T-helper 1 cell treated with Interleukin-12 subunit alpha and Interleukin-12 subunit beta and Interleukin-4 antibody, amounts not matched to agents 30 ng/mL and 1 ng/mL, for 36 hours (primary cell): ENCODE measurements around the gene GOLGA8S. TPM values are rescaled to one million over a fixed set of nuclear protein-coding genes. Genes with fewer than 3 reads are reported as not detected.
"Not testable (repeated sequence)": the region's sequence is repeated elsewhere in the genome, so short reads cannot be mapped to it uniquely, and the experiment has no call there.

Source experiments
- intact Hi-C: fragments of 100-400 bp; cut with micrococcal nuclease; formaldehyde crosslinking; loops from one replicate; pipeline ENCODE4 v1.15.1; 2024
- total RNA-seq: library from RNA; stranded (reverse); gene quantifications from 2 replicates; pipeline ENCODE4 v1.2.3, GENCODE V29; 2022

GOLGA8S gene
- total RNA-seq = 0.61 and 0.71 TPM in 2 replicates

GRCh38 chr15:23354448-23354847 lies at the start of gene GOLGA8S:
Gene GOLGA8S, plus strand, starts transcription at chr15:23354748. Its CDS starts 62 bp downstream, at chr15:23354810.
- intact Hi-C loops = not testable (repeated sequence)

- intact Hi-C loops = not testable (repeated sequence)
Measured at GRCh38 chr15:23304805-23305204, 49.7 kb upstream of the GOLGA8S start.

- intact Hi-C loops = not testable (repeated sequence)
Measured at GRCh38 chr15:23305921-23306320, 48.6 kb upstream of the GOLGA8S start.

GRCh38 chr15:23311233-23311632 lies 43.3 kb upstream of the GOLGA8S start:
- intact Hi-C loops = not testable (repeated sequence)

GRCh38 chr15:23334096-23334495 lies 20.5 kb upstream of the GOLGA8S start, which contains the start of gene GOLGA6L26:
Gene GOLGA6L26, minus strand, starts transcription at chr15:23334196. Its CDS starts 61 bp downstream, at chr15:23334135.
- intact Hi-C loops = not testable (repeated sequence)

GRCh38 chr15:23362622-23363021 lies 8.1 kb downstream of the GOLGA8S start:
- intact Hi-C loops = not testable (repeated sequence)

- intact Hi-C loops = not testable (repeated sequence)
Measured at GRCh38 chr15:23364261-23364660, 9.7 kb downstream of the GOLGA8S start.

GRCh38 chr15:23370578-23370977 lies 16.0 kb downstream of the GOLGA8S start:
- intact Hi-C loops = no loop called here

- intact Hi-C loops = not testable (repeated sequence)
Measured at GRCh38 chr15:23371134-23371533, 16.6 kb downstream of the GOLGA8S start.

GRCh38 chr15:23371868-23372267 lies 17.3 kb downstream of the GOLGA8S start:
- intact Hi-C loops = not testable (repeated sequence)

- intact Hi-C loops = no loop called here
Measured at GRCh38 chr15:23372284-23372683, 17.7 kb downstream of the GOLGA8S start.

GRCh38 chr15:23372891-23373600 lies 18.5 kb downstream of the GOLGA8S start:
- intact Hi-C loops = not testable (repeated sequence)

GRCh38 chr15:23374226-23374625 lies 19.7 kb downstream of the GOLGA8S start:
- intact Hi-C loops = not testable (repeated sequence)

- intact Hi-C loops = not testable (repeated sequence)
Measured at GRCh38 chr15:23378946-23379345, 24.4 kb downstream of the GOLGA8S start.

GRCh38 chr15:23380700-23381099 lies 26.2 kb downstream of the GOLGA8S start:
- intact Hi-C loops = not testable (repeated sequence)

GRCh38 chr15:23381192-23381591 lies 26.6 kb downstream of the GOLGA8S start:
- intact Hi-C loops = not testable (repeated sequence)

GRCh38 chr15:23384371-23384770 lies 29.8 kb downstream of the GOLGA8S start:
- intact Hi-C loops = no loop called here

GRCh38 chr15:23385886-23386430 lies 31.4 kb downstream of the GOLGA8S start:
- intact Hi-C loops = no loop called here

- intact Hi-C loops = no loop called here
Measured at GRCh38 chr15:23387621-23388190, 33.2 kb downstream of the GOLGA8S start.

GRCh38 chr15:23395030-23395692 lies 40.6 kb downstream of the GOLGA8S start:
- intact Hi-C loops = no loop called here

- intact Hi-C loops = no loop called here
Measured at GRCh38 chr15:23395832-23396231, 41.3 kb downstream of the GOLGA8S start.

GRCh38 chr15:23397779-23398178 lies 43.2 kb downstream of the GOLGA8S start:
- intact Hi-C loops = no loop called here
